GM18511 (cell line): ENCODE results near the gene FGF22.
A peak's percentile ranks its signal among the peaks of the same experiment; 100 is the strongest.
"Not testable (repeated sequence)": the region's sequence is repeated elsewhere in the genome, so short reads cannot be mapped to it uniquely, and the experiment has no call there.

Source experiments
- ATAC-seq: cut with Tn5 transposase; IDR thresholded peaks from one replicate; pipeline ENCODE4 v1.9.1; 2021; ENCODE audit warnings: mild to moderate bottlenecking, moderate library complexity; ENCODE audit not compliant: unreplicated experiment

The FGF22 gene

DNA sequence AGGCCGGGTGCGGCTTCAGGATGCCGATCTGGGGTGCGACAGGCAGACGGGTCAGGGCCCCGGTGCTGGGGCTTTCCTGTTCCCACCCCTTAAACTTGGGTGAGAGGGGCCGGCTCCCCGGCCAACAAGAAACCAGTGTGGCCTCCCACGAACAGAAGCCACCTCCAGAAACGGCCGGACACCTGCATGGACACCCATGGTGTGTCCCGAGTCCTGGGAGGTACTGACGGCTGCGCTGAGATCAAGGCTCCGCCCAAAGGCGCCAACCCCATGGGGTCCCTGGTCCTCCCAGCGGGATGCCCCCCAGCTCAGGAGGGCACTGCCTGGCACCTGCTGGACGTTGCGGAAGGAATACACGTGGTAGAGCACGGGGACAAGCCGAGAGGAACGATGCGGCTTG lies 17.9 kb upstream of the FGF22 start:
- no peak for ATAC-seq

DNA sequence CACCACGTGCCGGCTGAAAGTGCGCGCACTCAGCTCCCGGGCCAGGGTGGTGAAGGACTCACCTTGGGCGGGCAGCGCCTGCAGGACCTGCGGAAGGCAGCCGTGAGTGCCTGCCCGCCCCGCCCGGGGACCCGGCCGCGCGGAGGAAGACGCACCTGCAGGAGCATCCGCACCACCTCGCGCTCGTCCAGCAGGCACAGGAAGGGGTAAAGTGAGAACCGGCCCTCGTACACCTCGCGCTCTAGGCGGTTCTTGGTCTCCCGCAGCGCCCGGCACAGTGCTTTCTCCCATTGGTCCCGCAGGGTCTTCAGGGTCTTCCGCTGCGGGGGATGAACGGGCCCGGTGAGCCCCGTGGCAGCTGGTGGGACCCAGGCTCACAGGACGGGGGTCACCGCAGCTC lies 17.0 kb upstream of the FGF22 start:
- ATAC-seq = no peak

DNA sequence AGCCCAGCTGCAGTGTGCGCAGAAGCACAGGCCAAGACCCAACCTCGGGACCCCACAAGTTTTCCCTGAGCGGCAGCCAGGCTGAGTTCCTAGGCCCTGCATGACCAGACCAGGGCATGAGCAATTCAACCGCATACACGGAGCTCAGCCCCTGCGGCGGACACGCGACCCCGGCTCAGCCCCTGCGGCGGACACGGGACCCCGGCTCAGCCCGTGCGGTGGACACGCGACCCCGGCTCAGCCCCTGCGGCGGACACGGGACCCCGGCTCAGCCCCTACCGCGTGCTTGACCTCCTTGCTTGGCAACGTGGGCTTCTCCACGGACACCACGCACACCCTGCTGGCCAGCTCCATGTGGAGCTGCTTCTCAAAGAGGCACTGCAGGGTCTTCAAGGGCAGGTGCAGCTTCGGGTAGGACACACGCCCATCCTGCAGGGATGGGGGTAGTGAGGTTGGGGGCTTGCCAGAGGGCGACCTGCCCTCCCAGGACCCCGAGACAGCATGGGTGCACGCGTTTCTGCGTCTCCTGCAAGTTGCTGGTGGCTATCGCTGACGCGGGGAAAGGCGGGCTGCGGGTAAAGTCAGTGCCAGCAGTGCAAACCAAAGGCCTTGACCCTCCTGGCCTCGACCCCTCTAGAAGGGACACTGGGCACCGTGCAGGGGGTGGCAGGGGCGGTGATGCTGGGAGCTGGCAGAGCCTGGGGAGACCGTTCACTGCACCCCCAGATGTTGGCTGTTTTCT lies 16.3 kb upstream of the FGF22 start:
- ATAC-seq = no peak

DNA sequence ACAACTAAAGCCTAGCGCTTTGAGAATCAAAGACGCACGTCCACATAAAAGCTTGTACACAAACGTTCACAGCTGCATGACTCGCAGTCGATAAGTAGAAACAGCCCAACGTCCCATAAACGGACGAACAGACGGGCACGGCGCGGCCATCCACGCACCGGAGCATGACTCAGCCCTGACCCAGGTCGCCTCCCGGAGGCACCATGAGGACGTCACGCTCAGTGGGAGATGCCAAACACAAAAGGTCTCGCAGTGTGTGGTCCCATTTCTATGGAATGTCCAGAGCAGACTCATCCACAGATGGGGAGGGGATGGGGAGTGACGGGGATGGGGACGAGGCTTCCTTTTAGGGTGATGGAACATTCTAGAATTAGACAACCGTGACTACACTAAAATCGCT lies 15.7 kb upstream of the FGF22 start:
- ATAC-seq = no peak

DNA sequence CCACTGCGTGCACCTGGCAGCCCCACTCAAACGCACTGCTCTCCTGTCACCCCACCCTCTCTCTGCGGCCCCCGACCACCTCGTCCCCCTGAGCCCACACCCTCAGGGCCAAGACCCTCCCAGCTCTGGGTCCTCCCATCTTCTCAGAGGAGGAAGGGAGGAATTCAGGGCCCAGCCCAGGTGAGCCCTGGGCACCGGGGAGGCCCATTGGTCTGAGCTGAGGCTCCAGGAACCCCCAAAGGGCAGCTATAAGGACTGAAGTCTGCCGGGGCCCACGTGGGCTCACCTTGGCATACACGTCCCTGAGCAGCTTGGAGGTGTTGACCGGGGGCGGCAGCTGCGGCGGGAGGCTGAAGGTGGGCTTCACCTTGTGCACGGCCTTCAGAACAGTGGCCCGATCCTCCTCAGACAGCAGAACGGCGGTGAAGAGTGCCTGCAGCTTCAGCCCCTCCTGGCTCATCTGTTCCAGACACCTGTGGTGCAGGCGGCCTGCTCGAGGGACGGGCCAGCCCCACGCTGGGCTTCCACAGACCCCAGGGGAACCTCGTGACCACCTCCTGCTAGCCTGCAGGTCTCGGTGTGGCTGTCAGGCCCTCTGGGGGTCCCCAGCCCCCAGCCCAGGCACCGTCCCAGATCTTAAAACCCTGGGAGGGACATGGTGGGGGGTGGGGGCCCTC lies 15.1 kb upstream of the FGF22 start:
- no peak for ATAC-seq

DNA sequence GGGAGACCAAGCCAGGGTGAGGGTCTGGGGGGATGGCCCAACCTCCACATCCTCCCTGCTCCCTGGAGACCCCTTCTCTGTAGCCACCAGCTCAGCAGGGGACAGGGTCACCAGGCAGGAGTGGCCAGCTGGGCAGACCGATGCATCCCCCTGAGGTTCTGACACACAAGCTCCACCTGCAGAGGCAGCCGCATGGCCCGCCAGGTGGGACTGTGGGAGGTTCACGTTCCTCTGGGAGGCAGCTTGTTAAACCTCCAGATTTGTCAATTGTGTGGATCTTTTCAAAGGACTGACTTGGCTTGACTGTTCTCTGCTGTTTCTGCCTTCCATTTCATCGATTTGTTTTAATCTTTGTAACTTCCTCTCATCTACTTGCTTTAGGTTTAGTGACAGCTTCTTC lies 14.4 kb upstream of the FGF22 start:
- no peak for ATAC-seq

DNA sequence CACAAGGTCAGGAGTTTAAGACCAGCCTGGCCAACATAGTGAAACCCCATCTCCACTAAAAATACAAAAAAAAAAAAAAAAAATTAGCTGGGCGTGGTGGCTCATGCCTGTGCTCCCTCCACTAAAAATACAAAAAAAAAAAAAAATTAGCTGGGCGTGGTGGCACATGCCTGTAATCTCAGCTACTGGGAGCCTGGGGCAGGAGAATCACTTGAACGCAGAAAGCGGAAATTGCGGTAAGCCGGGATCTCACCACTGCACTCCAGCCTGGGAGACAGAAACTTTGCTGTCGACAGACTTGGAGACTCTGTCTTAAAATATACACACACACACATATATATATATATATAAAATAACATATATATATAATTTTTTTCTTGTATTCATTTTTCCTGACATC lies 13.1 kb upstream of the FGF22 start:
- ATAC-seq = not testable (repeated sequence)

DNA sequence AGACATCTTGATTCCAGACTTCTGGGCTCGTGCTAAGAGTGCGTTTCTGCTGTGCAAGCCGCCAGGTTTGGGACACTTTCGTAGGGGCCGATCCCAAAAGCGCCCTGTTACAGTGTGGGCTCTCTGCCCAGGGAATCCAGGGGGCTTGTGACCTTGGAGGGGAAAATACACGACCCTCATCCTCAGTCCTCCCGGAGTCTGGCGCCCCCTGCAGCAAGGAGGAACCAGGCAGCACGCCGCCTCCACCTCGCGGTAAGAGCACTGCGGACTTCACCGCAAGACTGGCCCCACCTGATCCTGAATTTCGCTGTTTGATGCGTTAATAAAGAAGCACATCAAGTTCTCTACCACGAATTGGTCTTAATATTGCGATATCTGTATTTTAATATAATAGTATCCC lies 11.5 kb upstream of the FGF22 start:
- no peak for ATAC-seq

DNA sequence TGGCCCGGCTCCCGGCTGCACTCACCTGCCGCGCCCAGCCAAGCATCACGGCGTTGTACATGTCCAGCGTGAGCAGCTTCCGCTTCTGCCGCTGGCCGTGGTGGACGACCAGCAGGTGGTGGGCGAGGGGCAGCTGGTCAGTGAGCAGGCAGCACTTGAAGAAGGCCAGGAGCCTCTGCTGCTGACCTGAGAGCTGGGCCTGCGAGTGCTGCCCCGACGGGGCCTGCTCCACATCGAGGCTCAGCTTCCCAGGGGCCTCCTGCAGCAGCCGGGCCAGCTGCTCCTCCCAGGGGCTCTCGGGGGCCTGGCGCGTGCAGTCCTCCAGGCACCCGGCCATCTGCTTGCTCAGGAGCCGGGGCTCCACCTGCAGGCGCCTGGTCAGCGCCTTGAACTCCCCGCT lies 10.2 kb upstream of the FGF22 start:
- not testable (repeated sequence) for ATAC-seq

DNA sequence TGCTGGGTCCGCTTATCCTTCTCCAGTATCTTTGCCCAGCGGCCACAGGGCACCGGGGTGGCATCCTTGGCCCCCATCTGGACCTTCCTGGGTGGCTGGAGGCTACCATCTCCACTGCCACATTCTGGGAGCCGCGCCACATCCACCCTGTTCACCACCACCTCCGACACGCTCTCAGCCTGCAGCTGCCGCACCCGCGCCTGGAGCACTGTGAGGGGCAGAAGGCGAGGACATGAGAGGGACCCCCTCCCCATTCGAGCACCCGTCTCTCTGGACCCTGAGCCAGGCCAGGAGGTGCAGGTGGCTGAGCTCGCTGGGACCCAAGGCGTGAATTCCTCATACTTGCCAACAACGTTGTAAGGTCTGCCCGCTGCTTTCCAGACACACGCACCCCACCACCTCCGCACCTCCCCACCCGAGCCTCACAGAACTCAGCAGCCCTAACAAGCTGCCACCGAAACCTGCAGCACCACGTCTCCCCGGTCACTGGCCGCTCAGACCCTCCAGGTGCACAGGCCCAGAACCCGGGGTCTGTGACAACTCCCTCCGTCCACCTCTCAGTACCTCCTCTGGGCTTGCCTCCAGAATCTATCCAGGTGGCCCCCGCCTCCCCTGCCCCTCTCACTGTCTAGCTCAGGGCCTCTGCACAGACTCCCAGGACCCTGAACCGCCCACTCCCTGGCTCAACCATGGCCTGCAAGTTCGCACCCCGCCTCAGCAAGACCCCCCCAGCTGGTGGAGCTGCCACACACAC lies 9.5 kb upstream of the FGF22 start:
- no peak for ATAC-seq

DNA sequence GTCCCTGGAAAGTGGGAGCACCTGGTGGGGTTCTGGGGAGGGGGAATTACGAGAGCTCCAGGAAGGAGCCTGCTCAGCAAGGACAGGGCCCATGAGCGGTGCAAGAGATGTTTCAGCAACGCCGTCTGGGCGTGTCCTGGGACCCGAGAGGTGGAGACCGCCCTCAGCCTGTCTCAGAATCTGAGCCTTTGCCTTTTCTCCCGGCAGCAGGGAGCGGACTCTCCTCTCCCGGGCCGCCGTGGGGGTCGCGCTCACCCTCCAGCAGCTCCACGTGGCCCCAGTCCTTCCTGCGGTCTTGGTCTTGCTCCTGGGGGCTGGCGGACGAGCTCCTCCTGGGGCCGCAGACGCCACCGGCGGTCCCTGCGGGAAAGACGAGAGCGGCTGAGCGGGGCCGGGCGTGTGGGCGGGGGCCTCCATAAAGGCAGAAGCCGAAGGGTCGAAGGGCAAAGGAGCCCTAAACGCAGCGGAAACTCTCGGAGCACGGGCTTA lies 7.1 kb upstream of the FGF22 start:
- peak; percentile 22 for ATAC-seq

DNA sequence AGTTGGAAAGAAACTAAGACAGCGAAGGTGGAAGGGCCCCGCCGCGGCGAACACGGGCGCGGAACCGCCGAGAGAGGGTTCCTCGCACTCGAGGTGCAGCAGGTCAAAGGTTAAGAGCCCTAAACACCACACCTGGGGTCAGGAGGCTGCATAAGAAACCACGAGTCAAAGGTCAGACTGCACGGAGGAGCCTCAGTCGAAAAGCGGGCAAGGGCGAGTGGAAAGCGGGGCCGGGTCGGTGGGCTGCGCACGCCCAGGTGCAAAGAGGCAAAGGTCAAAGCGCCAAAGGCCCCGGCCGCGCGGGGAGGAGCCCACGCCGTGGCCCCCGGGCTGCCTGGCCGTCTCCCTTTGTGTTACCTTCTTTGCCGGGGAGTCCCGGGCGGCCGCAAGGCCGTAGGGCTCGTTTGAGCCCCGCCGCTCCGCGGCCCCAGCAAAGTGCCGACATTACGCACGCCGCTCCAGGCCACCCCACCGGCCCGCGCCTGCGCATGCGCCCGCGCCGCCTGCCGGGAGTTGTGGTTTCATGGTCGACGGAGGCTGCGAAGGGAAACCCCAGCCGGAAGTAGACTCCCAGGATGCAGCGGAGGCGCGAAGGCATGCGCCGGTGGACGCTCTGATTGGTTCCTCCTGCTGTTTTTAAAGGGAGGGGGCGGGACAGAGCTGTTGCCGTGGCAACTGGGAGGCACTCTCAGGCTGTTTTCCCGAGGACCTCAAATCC lies 6.5 kb upstream of the FGF22 start, which contains the start of gene POLRMT:
TSS of gene POLRMT (minus strand) at position 470 of the 718 bp plus-strand sequence. CDS start at position 445, 25 bp downstream.
- peak; percentile 90 for ATAC-seq

DNA sequence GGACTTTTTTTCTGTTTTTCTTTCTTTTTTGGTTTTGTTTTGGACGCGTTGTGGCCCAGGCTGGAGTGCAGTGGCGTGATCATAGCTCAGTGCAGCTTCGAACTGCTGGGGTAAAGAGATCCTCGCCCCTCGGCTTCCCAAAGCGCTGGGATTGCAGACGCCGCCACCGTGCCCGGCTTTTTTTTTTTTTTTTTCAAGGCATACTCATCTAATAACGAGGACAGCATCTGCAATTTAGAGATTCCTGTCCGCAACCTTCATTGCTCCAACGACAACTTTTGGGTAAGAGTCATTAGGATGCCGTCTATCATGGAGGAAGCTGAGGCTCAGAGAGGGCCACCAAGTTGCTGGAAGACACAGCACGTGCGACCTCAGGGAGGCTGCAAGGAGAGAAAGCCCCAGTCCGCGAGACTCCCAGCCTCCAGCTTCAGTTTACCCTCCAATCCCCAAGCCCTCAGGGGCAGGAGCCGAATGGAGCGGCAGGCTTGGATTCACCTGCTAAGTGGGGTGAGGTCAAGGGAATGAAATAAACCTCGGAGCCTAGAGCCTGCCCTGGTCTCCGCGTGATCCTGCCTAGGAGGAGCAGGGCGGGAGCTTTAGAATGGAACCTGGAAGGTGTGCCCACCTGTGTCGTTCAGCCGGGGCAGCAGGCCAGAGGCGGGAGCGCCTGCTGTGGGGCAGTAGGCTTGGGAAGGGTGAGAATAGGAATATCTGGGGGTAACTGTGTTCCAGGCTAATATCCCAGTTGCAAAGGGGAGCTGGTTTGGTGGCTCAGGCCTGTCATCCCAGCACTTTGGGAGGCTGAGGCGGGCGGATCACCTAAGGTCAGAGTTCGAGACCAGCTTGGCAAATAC lies 5.7 kb upstream of the FGF22 start:
- ATAC-seq = no peak

DNA sequence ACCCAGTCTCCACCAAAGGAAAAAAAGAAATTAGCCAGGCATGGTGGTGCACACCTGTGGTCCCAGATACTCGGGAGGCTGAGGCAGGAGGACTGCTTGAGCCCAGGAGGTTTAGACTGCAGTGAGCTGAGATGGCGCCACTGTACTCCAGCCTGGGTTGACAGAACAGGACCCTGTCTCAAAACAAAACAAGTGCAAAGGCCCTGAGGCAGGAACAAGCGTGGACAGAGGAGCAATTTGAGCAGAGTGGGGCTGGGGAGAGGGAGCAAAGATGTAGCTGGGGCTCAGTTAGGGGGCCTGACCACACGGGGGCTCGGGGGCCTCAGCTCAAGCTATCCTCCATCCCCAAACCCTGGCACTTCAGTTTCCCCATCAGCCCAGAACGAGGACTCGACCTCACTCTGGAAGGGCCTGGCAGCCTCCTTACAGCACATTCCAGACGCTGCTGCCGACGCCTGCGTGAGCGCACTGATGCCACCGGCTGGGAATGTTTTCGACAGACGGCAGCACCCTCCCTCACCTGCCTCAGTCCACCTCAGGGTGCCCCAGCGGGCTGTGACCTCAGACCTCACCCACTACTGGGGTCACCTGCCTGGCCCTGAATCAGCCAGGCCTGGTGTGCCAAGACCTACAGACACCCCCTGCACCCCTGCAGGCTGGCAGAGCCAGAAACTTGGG lies 4.6 kb upstream of the FGF22 start:
- ATAC-seq = no peak

DNA sequence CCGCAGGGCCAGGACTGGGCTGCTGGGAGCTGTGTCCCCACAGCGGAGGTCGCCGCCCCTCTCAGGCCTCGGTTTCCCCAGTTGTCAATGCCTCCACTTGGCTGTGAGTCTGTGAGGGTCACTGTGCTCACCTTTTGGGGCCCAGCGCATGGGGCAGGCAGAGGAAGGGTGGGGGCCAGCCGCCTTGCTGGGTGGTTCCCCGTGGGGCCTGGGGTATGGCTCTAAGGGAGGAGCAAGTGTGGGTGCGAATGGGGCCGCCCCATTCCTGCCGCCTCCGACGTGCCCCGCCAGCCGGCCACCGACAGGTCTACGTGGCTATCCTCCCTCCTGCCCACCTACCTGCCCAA lies 800 bp upstream of the FGF22 start:
- ATAC-seq = no peak

DNA sequence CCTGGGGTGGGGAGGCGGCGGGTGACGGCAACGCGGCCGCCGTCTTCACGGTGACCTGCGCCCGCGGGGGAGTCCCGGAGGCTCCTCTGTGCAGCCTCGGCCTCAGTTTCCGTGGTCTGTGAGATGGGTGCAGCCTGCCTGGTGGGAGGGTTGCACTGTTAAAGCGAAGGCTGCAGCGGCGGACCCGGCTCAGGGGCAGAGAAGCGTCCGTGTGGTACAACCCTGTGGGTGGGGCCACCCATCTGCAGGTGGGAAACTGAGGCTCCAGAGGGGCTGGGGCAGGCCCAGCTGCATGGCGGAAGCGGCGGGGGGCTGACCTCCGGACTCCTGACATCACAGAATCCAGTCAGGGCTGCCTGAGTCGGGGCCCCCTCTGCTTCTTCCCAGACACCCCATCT lies 481 bp downstream of the FGF22 start:
- no peak for ATAC-seq

DNA sequence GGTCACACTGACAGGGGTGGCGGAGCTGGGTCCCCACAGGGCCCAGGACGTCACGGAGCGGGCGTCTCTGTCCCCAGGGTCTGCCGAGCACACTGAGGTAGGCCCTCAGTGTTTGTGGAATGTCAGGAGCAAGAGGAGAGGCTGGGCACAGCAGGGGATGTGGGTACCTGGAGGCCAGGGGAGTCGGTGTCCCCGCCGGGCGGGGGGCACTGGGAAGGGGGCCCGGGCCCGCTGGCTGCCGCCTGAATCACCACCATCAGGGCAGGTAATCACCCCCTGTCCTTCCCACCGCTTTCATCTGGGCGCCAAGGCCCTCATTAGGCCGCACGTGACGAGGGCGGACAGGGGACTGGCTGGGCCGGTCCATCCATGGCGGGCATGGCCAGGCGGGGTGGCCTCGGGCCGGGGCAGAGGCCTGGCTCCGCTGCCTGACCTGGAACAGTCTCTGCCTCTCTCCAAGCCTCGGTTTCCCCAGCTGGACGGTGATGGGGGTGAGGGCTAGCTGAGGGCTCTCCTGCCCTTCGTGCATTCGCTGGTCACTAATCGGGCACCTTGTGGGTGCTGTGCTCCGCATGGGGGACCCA lies 1.0 kb downstream of the FGF22 start:
- no peak for ATAC-seq

DNA sequence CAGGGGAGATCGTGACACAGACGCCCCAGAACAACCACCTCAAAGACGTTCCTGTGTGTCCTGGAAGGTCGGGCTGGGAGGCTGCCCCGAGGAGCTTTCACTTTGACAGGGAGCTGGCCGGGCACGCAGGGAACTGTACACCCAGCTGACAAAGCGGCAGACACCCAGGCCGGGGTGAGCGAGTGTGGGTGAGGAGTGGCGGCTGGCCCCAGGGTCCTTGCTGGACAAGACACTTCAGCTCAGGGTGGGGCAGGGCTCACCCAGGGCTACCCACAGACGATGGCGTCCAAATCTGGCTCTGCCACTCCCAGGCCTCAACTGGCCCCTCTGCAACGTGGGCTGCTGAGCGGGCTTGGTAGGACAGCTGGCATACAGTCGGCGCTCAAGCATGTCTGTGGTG lies 2.0 kb downstream of the FGF22 start:
- no peak for ATAC-seq
